IMR-90 (cell line): ENCODE data around the gene HOXC13. TPM values are rescaled to one million over a fixed set of nuclear protein-coding genes. Genes with fewer than 3 reads are reported as not detected.

Experiments used
- ATAC-seq: fragments of 200-7000 bp; cut with Tn5 transposase; 2 replicates; pipeline ENCODE4 v1.9.1; 2020; ENCODE audit warnings: low read depth, mild to moderate bottlenecking, moderate library complexity
- BruUV-seq: library from RNA; stranded (reverse); fragments of 400-500 nt; replicated peaks from 2 replicates; lab custom pipeline; 2021; lab: Mats Ljungman, UMichigan
- CTCF ChIA-PET: fragments of 300-600 bp; formaldehyde crosslinking; extraction: SDS; loops from one replicate; lab custom pipeline; 2021; ENCODE audit warnings: antibody characterized with exemption; lab: Yijun Ruan, JAX
- POLR2A ChIA-PET: fragments of 300-600 bp; sonication (Branson Sonifier 250); formaldehyde crosslinking; loops from one replicate; lab custom pipeline; 2022; ENCODE audit warnings: antibody characterized with exemption; ENCODE audit not compliant: unreplicated experiment; lab: Charles Lee
- DNase-seq: peaks from one replicate; pipeline ENCODE4 v3.0.0; 2013
- H2AFZ ChIP-seq: replicated peaks from 2 replicates; pipeline ENCODE3; 2013; ENCODE audit warnings: low read length, mild to moderate bottlenecking; ENCODE audit not compliant: poor library complexity
- H2AK5ac ChIP-seq: 2 replicates; pipeline ENCODE4 v1.6.1; 2013; ENCODE audit warnings: low read depth, low read length, inconsistent platforms
- H2AK9ac ChIP-seq: replicated peaks from 2 replicates; pipeline ENCODE3; 2013; ENCODE audit warnings: mild to moderate bottlenecking, low read depth, low read length, moderate library complexity; ENCODE audit not compliant: poor library complexity
- H2BK120ac ChIP-seq: 2 replicates; pipeline ENCODE4 v1.6.1; 2013; ENCODE audit warnings: low read depth, low read length, inconsistent platforms
- H2BK15ac ChIP-seq: 3 replicates; pipeline ENCODE4 v1.6.1; 2013; ENCODE audit warnings: low read depth, low read length, inconsistent platforms
- H2BK20ac ChIP-seq: 2 replicates; pipeline ENCODE4 v1.6.1; 2013; ENCODE audit warnings: low read depth, mild to moderate bottlenecking, inconsistent platforms, low read length, moderate library complexity
- H2BK5ac ChIP-seq: 2 replicates; pipeline ENCODE4 v1.6.1; 2013; ENCODE audit warnings: mild to moderate bottlenecking, low read depth, low read length, inconsistent platforms; ENCODE audit not compliant: poor library complexity, severe bottlenecking
- H3K14ac ChIP-seq: replicated peaks from 2 replicates; pipeline ENCODE4 v1.6.1; 2013; ENCODE audit warnings: low read depth, low read length, inconsistent platforms
- H3K18ac ChIP-seq: 2 replicates; pipeline ENCODE4 v1.6.1; 2013; ENCODE audit warnings: low read depth, low read length, control low read depth
- H3K23ac ChIP-seq: 2 replicates; pipeline ENCODE4 v1.6.1; 2013; ENCODE audit warnings: low read depth, low read length, inconsistent platforms
- H3K27ac ChIP-seq: 2 replicates; pipeline ENCODE4 v1.5.1; 2013; ENCODE audit warnings: mild to moderate bottlenecking, control low read depth, low read length; ENCODE audit not compliant: insufficient read depth
- H3K27me3 ChIP-seq: 2 replicates; pipeline ENCODE4 v1.6.1; 2013; ENCODE audit warnings: low read length; ENCODE audit not compliant: control insufficient read depth, insufficient read depth
- H3K36me3 ChIP-seq: 2 replicates; pipeline ENCODE4 v1.6.1; 2013; ENCODE audit warnings: low read length, mixed read lengths; ENCODE audit not compliant: control insufficient read depth, insufficient read depth
- H3K4ac ChIP-seq: 2 replicates; pipeline ENCODE4 v1.6.1; 2013; ENCODE audit warnings: low read depth, low read length, inconsistent platforms
- H3K4me1 ChIP-seq: 2 replicates; pipeline ENCODE4 v1.6.1; 2013; ENCODE audit warnings: low read length, mixed read lengths; ENCODE audit not compliant: control insufficient read depth, insufficient read depth
- H3K4me2 ChIP-seq: 2 replicates; pipeline ENCODE4 v1.6.1; 2013; ENCODE audit warnings: low read depth, mild to moderate bottlenecking, control low read depth, low read length, moderate library complexity
- H3K4me3 ChIP-seq: 2 replicates; pipeline ENCODE4 v1.5.1; 2013; ENCODE audit warnings: low read depth, mild to moderate bottlenecking, control low read depth, low read length, moderate library complexity; ENCODE audit not compliant: insufficient read depth
- H3K56ac ChIP-seq: 2 replicates; pipeline ENCODE4 v1.6.1; 2013; ENCODE audit warnings: low read length, inconsistent platforms; ENCODE audit not compliant: insufficient read depth; ENCODE audit errors: extremely low read depth
- H3K79me1 ChIP-seq, 2 experiments: 2 replicates each; pipeline ENCODE4 v1.6.1; 2013; ENCODE audit warnings: low read length in 2 of 2, inconsistent platforms in 1 of 2, low read depth in 1 of 2
- H3K9ac ChIP-seq: 2 replicates; pipeline ENCODE4 v1.6.1; 2013; ENCODE audit warnings: low read depth, low read length, control low read depth
- H3K9me1 ChIP-seq: 2 replicates; pipeline ENCODE4 v1.6.1; 2013; ENCODE audit warnings: low read length, inconsistent platforms; ENCODE audit not compliant: insufficient read depth
- H3K9me3 ChIP-seq: 2 replicates; pipeline ENCODE4 v1.6.1; 2013; ENCODE audit warnings: low read length; ENCODE audit not compliant: control insufficient read depth, insufficient read depth
- H4K20me1 ChIP-seq: 2 replicates; pipeline ENCODE4 v1.6.1; 2013; ENCODE audit warnings: low read length, inconsistent platforms; ENCODE audit not compliant: insufficient read depth
- H4K5ac ChIP-seq: 2 replicates; pipeline ENCODE4 v1.6.1; 2013; ENCODE audit warnings: mild to moderate bottlenecking, low read depth, low read length, control low read depth
- H4K8ac ChIP-seq, 2 experiments: 2 replicates each; pipeline ENCODE4 v1.6.1; 2013; ENCODE audit warnings: low read depth in 2 of 2, low read length in 2 of 2, control low read depth in 1 of 2, inconsistent platforms in 1 of 2
- H4K91ac ChIP-seq: 2 replicates; pipeline ENCODE4 v1.6.1; 2013; ENCODE audit warnings: low read depth, low read length, inconsistent platforms; ENCODE audit not compliant: insufficient read depth
- BHLHE40 ChIP-seq: fragments of 150-350 bp; IDR thresholded peaks from 2 replicates; pipeline ENCODE4 v1.6.1; 2016; ENCODE audit warnings: mild to moderate bottlenecking, low read depth, low read length
- CEBPB ChIP-seq: IDR thresholded peaks from 2 replicates; pipeline ENCODE4 v1.6.1; 2012; ENCODE audit warnings: low read depth, low read length, improper control_type of control experiment
- CHD1 ChIP-seq: IDR thresholded peaks from 2 replicates; pipeline ENCODE4 v1.6.1; 2012; ENCODE audit warnings: low read depth, low read length, improper control_type of control experiment
- FOS ChIP-seq: fragments of 150-350 bp; IDR thresholded peaks from 2 replicates; pipeline ENCODE4 v1.6.1; 2016; ENCODE audit warnings: low read depth, low read length
- MAFK ChIP-seq: IDR thresholded peaks from 2 replicates; pipeline ENCODE4 v1.6.1; 2012; ENCODE audit warnings: low read depth, low read length, improper control_type of control experiment
- MAZ ChIP-seq: IDR thresholded peaks from 2 replicates; pipeline ENCODE4 v1.6.1; 2012; ENCODE audit warnings: low read depth, mild to moderate bottlenecking, low read length, improper control_type of control experiment, moderate library complexity, borderline replicate concordance
- MXI1 ChIP-seq: IDR thresholded peaks from 2 replicates; pipeline ENCODE4 v1.6.1; 2012; ENCODE audit warnings: low read depth, mild to moderate bottlenecking, low read length, moderate library complexity, borderline replicate concordance
- NFE2L2 ChIP-seq: fragments of 150-350 bp; IDR thresholded peaks from 2 replicates; pipeline ENCODE4 v1.6.1; 2016; ENCODE audit warnings: low read depth, mild to moderate bottlenecking, low read length
- POLR2A ChIP-seq: IDR thresholded peaks from 2 replicates; pipeline ENCODE4 v1.6.1; 2012; ENCODE audit warnings: mild to moderate bottlenecking, low read depth, low read length
- RAD21 ChIP-seq: IDR thresholded peaks from 2 replicates; pipeline ENCODE4 v1.6.1; 2012; ENCODE audit warnings: low read length, improper control_type of control experiment
- RCOR1 ChIP-seq: IDR thresholded peaks from 2 replicates; pipeline ENCODE4 v1.6.1; 2012; ENCODE audit warnings: mild to moderate bottlenecking, low read length, improper control_type of control experiment; ENCODE audit not compliant: insufficient replicate concordance
- RFX5 ChIP-seq: IDR thresholded peaks from 2 replicates; pipeline ENCODE4 v1.8.0; 2012; ENCODE audit warnings: low read depth, mild to moderate bottlenecking, low read length, moderate library complexity
- SMC3 ChIP-seq: fragments of 150-350 bp; IDR thresholded peaks from 2 replicates; pipeline ENCODE4 v1.6.1; 2016; ENCODE audit warnings: low read depth, mild to moderate bottlenecking, antibody characterized with exemption, low read length, moderate library complexity
- USF2 ChIP-seq: fragments of 150-350 bp; IDR thresholded peaks from 2 replicates; pipeline ENCODE4 v1.6.1; 2017; ENCODE audit warnings: mild to moderate bottlenecking, antibody characterized with exemption, low read length, low read depth
- WGBS, 2 experiments: methylation state at CpG; one replicate each; pipeline versions ENCODE4 v1.1.5 to v1.1.7; 2013; ENCODE audit warnings: missing lambda C conversion rate in 2 of 2; ENCODE audit not compliant: insufficient read length in 1 of 2; ENCODE audit errors: extremely low coverage in 2 of 2; 5-methylcytosine and 5-hydroxymethylcytosine counted together
- dilution Hi-C: fragments of 300-500 bp; cut with HindIII; formaldehyde crosslinking; loops from one replicate; pipeline ENCODE4 v1.14.3; 2018; ENCODE audit warnings: low sequenced_read_pairs; ENCODE audit not compliant: unreplicated experiment
- in situ Hi-C: fragments of 300-500 bp; cut with MboI; formaldehyde crosslinking; loops from 3 replicates; pipeline ENCODE4 v1.14.3; 2019; ENCODE audit warnings: low sequenced_read_pairs, inconsistent platforms, mixed read lengths
- intact Hi-C: fragments of 100-400 bp; cut with micrococcal nuclease; formaldehyde crosslinking; loops from 2 replicates; pipeline ENCODE4 v1.10.0; 2022
- polyA plus RNA-seq, 3 experiments: library from polyadenylated mRNA; depleted of rRNA; stranded (reverse); fragments of >200 nt; gene quantifications; 2 replicates each; pipeline ENCODE4 v1.2.3, GENCODE V29; 2012; ENCODE audit warnings: low replicate concordance in 1 of 3
- total RNA-seq: library from RNA; depleted of rRNA; stranded (reverse); fragments of >200 nt; gene quantifications from 2 replicates; pipeline ENCODE4 v1.2.3, GENCODE V29; 2012
- TF ChIP-seq, protein P1 (sequence below): conservative IDR thresholded peaks from 2 replicates; pipeline ENCODE4 v1.5.1; 2012; ENCODE audit warnings: mild to moderate bottlenecking, low read depth, low read length, improper control_type of control experiment
- TF ChIP-seq, protein P2 (sequence below): fragments of 150-350 bp; IDR thresholded peaks from 2 replicates; pipeline ENCODE4 v1.6.1; 2016; ENCODE audit warnings: low read depth, mild to moderate bottlenecking, low read length, moderate library complexity, borderline replicate concordance

The HOXC13 gene
- total and polyA plus RNA-seq, 2 of the 4 experiments (the other 2 are of a cell fraction) = not detected

DNA sequence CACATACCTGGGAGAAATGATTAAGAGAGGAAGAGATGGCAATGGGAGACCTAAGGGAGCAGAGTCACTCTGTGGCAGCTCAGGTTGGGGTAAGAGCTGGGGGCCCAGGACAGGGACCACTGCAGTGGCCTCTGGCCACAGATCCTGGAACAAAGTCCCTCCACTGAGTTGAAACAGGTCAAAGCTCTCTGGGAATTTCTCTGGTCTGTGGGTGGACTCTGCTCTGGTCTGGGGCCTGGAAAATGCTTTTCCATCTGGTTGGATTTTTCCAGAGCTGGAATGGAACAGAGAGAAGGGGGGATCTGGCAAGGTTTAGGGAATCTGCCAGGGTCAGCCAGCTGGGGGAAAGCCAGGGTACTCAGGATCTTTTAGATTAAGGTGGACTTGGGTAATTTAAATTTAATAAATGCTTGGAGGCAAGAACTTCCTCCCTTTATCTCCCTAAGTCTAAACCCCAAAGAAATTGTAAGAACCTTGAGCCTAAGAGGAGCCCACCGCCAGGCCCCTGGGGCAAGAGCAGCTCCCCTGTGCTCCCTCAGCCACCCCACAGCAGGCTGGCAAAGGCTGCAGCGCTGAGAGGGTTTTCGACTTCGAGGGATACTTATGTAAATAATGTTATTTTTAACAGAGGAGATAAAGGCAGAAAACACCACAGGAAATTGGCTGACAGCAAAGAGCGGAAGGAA, 50.1 kb downstream of the HOXC13 start:
- Histone ChIP-seq H2BK20ac (no peak overlapping the region), H3K23ac (no peak overlapping the region), H3K4ac (no peak overlapping the region), H3K18ac (no peak overlapping the region), H2BK5ac (no peak overlapping the region), H2AK5ac (no peak overlapping the region), H3K56ac (no peak overlapping the region), H3K4me2 (no peak overlapping the region), H3K4me3 (no peak overlapping the region), H2BK15ac (no peak overlapping the region), H4K91ac (no peak overlapping the region), H3K4me1 (0 out of 2 replicates have a peak, but pooled peaks cover 2% of the 10 kb centered on the region), H2AFZ (no peak overlapping the region), H2AK9ac (no peak overlapping the region), H3K27ac (no peak overlapping the region), H3K36me3 (no peaks in the 10 kb centered on the region), H3K14ac (no peak overlapping the region), H3K9ac (no peak overlapping the region), H3K27me3 (peaks cover 96% of the 10 kb centered on the region), H4K8ac (no peak overlapping the region), H2BK120ac (no peak overlapping the region), H4K20me1 (no peaks in the 10 kb centered on the region; the same call in 1 of the 2 replicates), H3K79me1 (no peaks in the 10 kb centered on the region), H3K9me1 (no peaks in the 10 kb centered on the region), H4K5ac (no peak overlapping the region), H3K9me3 (peaks cover 13% of the 10 kb centered on the region)
- DNase-seq (no peak), ATAC-seq (no peak)
- no TSS peak for BruUV-seq
- TF ChIP-seq POLR2A (no peak), RFX5 (no peak), FOS (no peak), BHLHE40 (no peak), MXI1 (no peak), SMC3 (no peak), CHD1 (no peak), MAZ (no peak), RAD21 (no peak), CEBPB (no peak), USF2 (no peak), MAFK (no peak), NFE2L2 (no peak), RCOR1 (no peak)
- TF ChIP-seq, protein P1, sequence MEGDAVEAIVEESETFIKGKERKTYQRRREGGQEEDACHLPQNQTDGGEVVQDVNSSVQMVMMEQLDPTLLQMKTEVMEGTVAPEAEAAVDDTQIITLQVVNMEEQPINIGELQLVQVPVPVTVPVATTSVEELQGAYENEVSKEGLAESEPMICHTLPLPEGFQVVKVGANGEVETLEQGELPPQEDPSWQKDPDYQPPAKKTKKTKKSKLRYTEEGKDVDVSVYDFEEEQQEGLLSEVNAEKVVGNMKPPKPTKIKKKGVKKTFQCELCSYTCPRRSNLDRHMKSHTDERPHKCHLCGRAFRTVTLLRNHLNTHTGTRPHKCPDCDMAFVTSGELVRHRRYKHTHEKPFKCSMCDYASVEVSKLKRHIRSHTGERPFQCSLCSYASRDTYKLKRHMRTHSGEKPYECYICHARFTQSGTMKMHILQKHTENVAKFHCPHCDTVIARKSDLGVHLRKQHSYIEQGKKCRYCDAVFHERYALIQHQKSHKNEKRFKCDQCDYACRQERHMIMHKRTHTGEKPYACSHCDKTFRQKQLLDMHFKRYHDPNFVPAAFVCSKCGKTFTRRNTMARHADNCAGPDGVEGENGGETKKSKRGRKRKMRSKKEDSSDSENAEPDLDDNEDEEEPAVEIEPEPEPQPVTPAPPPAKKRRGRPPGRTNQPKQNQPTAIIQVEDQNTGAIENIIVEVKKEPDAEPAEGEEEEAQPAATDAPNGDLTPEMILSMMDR = no peak
- TF ChIP-seq, protein P2, sequence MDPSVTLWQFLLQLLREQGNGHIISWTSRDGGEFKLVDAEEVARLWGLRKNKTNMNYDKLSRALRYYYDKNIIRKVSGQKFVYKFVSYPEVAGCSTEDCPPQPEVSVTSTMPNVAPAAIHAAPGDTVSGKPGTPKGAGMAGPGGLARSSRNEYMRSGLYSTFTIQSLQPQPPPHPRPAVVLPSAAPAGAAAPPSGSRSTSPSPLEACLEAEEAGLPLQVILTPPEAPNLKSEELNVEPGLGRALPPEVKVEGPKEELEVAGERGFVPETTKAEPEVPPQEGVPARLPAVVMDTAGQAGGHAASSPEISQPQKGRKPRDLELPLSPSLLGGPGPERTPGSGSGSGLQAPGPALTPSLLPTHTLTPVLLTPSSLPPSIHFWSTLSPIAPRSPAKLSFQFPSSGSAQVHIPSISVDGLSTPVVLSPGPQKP = no peak
- intact Hi-C loops = loop anchor here (5.0 kb wide), 1 partner anchor 221 kb away; no protein-coding TSS in a partner anchor
- dilution Hi-C loops = no loop called here
- ChIA-PET CTCF (interaction anchor here (0.8 to 1.3 kb wide), 2 partner anchors 11 to 203 kb away, joined by 3 to 4 read pairs; partner anchors contain the start of gene HOXC9), POLR2A (no interaction called here)
- WGBS, 2 experiments = no CpG with 5 or more reads among the region's 5 CpGs
- in situ Hi-C loops = no loop called here
